ENCODE measurements around the gene PHYKPL. TPM values are rescaled to one million over a fixed set of nuclear protein-coding genes. Genes with fewer than 3 reads are reported as not detected.

Gene PHYKPL
- polyA plus RNA-seq, 1 donor (not counting 4 experiments of a cell fraction or from before 2014, with no cell fraction given), result 38.8 TPM

DNA sequence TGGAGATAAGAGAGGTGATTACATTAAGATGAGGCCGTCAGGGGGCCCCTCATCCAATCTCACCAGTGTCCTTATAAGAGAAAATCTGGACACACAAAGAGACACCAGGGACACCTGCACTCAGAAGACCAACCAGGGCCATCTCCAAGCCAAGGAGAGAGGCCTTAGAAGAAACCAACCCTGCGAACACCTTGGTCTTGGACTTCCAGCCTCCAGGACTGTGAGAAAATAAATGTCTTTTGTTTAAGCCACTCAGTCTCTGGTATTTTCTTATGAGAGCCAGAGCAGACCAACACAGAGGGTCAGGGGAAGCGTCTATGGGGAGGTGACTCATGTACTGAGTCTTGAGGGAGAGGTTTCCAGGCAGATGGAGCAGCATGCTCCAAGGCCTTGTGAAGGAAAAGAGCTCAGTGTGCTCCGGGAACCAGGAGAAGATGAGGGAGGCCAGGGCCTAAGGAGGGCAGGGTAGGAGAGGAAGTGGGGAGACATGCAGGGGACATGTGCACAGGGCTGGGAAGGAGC lies 5.4 kb downstream of the PHYKPL start:
- Histone ChIP-seq H3K79me2 (ENCODE audit: control insufficient read depth, insufficient read depth, low read length) (peaks cover 29% of the 10 kb centered on the region), H3K9ac (ENCODE audit: control insufficient read depth, extremely low read depth, insufficient read depth, low read length) (no peak overlapping the region), H3K4me3 (ENCODE audit: control insufficient read depth in 2 of 3, extremely low read depth in 1 of 3, insufficient read depth in 2 of 3, low read depth in 1 of 3, low read length in 3 of 3) (no peak overlapping the region), H3K27ac (ENCODE audit: control insufficient read depth, insufficient read depth, low read length) (peak overlapping the region; percentile 48), H2AFZ (ENCODE audit: control insufficient read depth, low read length) (no peak overlapping the region), H3K27me3 (ENCODE audit: control insufficient read depth, extremely low read depth, insufficient read depth, low read length) (no peaks in the 10 kb centered on the region), H4K20me1 (ENCODE audit: control insufficient read depth, extremely low read depth, insufficient read depth, low read length) (peaks cover 4% of the 10 kb centered on the region), H3K9me3 (ENCODE audit: control insufficient read depth, low read depth, low read length) (no peaks in the 10 kb centered on the region), H3K4me1 (ENCODE audit: control insufficient read depth, extremely low read depth, insufficient read depth, low read length) (peaks cover 28% of the 10 kb centered on the region), H3K9me1 (ENCODE audit: control insufficient read depth, extremely low read depth, insufficient read depth, low read length) (no peaks in the 10 kb centered on the region), H3K4me2 (ENCODE audit: control insufficient read depth, extremely low read depth, insufficient read depth, low read depth, low read length) (no peak overlapping the region), H3K36me3 (ENCODE audit: control insufficient read depth in 2 of 2, extremely low read depth in 1 of 2, insufficient read depth in 2 of 2, low read length in 2 of 2) (peaks cover 13 to 22% of the 10 kb centered on the region in 2 experiments)
- no peak for TF ChIP-seq EZH2 (IDR thresholded peaks at IDR 0.05; ENCODE audit: low read length)
- TF ChIP-seq, protein P1, sequence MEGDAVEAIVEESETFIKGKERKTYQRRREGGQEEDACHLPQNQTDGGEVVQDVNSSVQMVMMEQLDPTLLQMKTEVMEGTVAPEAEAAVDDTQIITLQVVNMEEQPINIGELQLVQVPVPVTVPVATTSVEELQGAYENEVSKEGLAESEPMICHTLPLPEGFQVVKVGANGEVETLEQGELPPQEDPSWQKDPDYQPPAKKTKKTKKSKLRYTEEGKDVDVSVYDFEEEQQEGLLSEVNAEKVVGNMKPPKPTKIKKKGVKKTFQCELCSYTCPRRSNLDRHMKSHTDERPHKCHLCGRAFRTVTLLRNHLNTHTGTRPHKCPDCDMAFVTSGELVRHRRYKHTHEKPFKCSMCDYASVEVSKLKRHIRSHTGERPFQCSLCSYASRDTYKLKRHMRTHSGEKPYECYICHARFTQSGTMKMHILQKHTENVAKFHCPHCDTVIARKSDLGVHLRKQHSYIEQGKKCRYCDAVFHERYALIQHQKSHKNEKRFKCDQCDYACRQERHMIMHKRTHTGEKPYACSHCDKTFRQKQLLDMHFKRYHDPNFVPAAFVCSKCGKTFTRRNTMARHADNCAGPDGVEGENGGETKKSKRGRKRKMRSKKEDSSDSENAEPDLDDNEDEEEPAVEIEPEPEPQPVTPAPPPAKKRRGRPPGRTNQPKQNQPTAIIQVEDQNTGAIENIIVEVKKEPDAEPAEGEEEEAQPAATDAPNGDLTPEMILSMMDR (optimal IDR thresholded peaks at IDR 0.05 in 1 of 3, IDR thresholded peaks at IDR 0.05 in 1 of 3, conservative IDR thresholded peaks at IDR 0.05 in 1 of 3; ENCODE audit: extremely low read depth in 1 of 3, insufficient read depth in 2 of 3, low read length in 3 of 3), result no peak
- DNase-seq (ENCODE audit: low read depth, low spot score) (no peak), FAIRE-seq (no peak)
- dilution Hi-C loops (cut with MboI; ENCODE audit: extremely low pct_ligation_motif_present, low sequenced_read_pairs), result no loop called here

DNA sequence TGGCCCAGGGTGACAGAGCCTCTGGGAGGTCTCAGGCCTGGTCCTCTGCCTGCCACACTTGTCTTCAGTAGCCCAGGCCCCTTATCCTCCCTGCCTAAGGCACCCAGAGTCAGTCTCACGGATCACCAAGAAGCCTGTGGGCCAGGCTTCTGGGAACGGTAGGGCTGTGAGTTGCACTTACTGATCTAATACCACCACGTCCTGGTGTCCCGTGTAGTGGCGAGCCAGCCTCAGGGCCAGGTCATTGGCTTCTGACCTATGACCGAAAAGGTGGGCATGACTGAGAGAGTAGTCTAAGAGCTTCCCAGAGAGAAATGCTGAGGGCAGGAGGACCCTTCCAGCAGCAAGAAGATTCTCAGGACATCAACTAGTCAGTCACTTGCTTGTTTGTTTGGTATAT lies 7.4 kb downstream of the PHYKPL start:
- Histone ChIP-seq H3K4me1 (ENCODE audit: control insufficient read depth, extremely low read depth, insufficient read depth, low read length) (peaks cover 16% of the 10 kb centered on the region), H3K4me3 (ENCODE audit: control insufficient read depth in 2 of 3, extremely low read depth in 1 of 3, insufficient read depth in 2 of 3, low read depth in 1 of 3, low read length in 3 of 3) (no peak overlapping the region), H3K9me1 (ENCODE audit: control insufficient read depth, extremely low read depth, insufficient read depth, low read length) (no peaks in the 10 kb centered on the region), H3K36me3 (ENCODE audit: control insufficient read depth in 2 of 2, extremely low read depth in 1 of 2, insufficient read depth in 2 of 2, low read length in 2 of 2) (peaks cover 13 to 25% of the 10 kb centered on the region in 2 experiments), H3K79me2 (ENCODE audit: control insufficient read depth, insufficient read depth, low read length) (peaks cover 10% of the 10 kb centered on the region), H3K9ac (ENCODE audit: control insufficient read depth, extremely low read depth, insufficient read depth, low read length) (no peak overlapping the region), H3K27me3 (ENCODE audit: control insufficient read depth, extremely low read depth, insufficient read depth, low read length) (no peaks in the 10 kb centered on the region), H3K9me3 (ENCODE audit: control insufficient read depth, low read depth, low read length) (no peaks in the 10 kb centered on the region), H3K4me2 (ENCODE audit: control insufficient read depth, extremely low read depth, insufficient read depth, low read depth, low read length) (no peak overlapping the region), H4K20me1 (ENCODE audit: control insufficient read depth, extremely low read depth, insufficient read depth, low read length) (peaks cover 4% of the 10 kb centered on the region), H2AFZ (ENCODE audit: control insufficient read depth, low read length) (no peak overlapping the region), H3K27ac (ENCODE audit: control insufficient read depth, insufficient read depth, low read length) (no peak overlapping the region)
- dilution Hi-C loops (cut with MboI; ENCODE audit: extremely low pct_ligation_motif_present, low sequenced_read_pairs), result no loop called here
- TF ChIP-seq, protein P1 (optimal IDR thresholded peaks at IDR 0.05 in 1 of 3, IDR thresholded peaks at IDR 0.05 in 1 of 3, conservative IDR thresholded peaks at IDR 0.05 in 1 of 3; ENCODE audit: extremely low read depth in 1 of 3, insufficient read depth in 2 of 3, low read length in 3 of 3), result no peak
- TF ChIP-seq EZH2 (IDR thresholded peaks at IDR 0.05; ENCODE audit: low read length), result no peak
- DNase-seq (ENCODE audit: low read depth, low spot score), result no peak
- FAIRE-seq, result no peak
